ENCODE data around the gene GABRB1. TPM values are rescaled to one million over a fixed set of nuclear protein-coding genes. Genes with fewer than 3 reads are reported as not detected.
"Not testable (repeated sequence)": the region's sequence is repeated elsewhere in the genome, so short reads cannot be mapped to it uniquely, and the experiment has no call there.

GABRB1 gene
- polyA plus RNA-seq, 2 of the 4 experiments (the other 2 are of a cell fraction): not detected

- 0% methylated on average over 2 of the region's 2 CpGs for WGBS (ENCODE audit: missing lambda C conversion rate)
- CTCF ChIA-PET: no interaction called here
- TF ChIP-seq FOSB (CRISPR knock-in tag; IDR thresholded peaks at IDR 0.05) (no peak), JUNB (IDR thresholded peaks at IDR 0.05) (no peak), FOSL2 (IDR thresholded peaks at IDR 0.05) (no peak), FOSL2 (CRISPR knock-in tag; IDR thresholded peaks at IDR 0.05) (0 out of 2 replicates have a peak, but pooled peaks have one; percentile 16), HOXB13 (CRISPR knock-in tag; IDR thresholded peaks at IDR 0.05; ENCODE audit: low read depth) (no peak), NFE2L2 (conservative IDR thresholded peaks at IDR 0.05; ENCODE audit: low read length) (no peak), NPAS2 (CRISPR knock-in tag; IDR thresholded peaks at IDR 0.05; ENCODE audit: borderline replicate concordance) (no peak)
- Histone ChIP-seq H3K4me1 (no peaks in the 10 kb centered on the region), H3K4me2 (no peak overlapping the region), H3K9me3 (no peaks in the 10 kb centered on the region), H3K27ac (no peak overlapping the region), H3K4me3 (no peak overlapping the region)
- POLR2A ChIA-PET: no interaction called here
- FAIRE-seq: no peak
- DNase-seq (ENCODE audit: low read depth in 1 of 2, low spot score in 1 of 2): no peak
- ATAC-seq: no peak
These were observed 256.4 kb downstream of the GABRB1 start for GRCh38 chr4:47287735-47288134.

- Histone ChIP-seq H3K9me3 (no peaks in the 10 kb centered on the region), H3K27ac (no peak overlapping the region), H3K4me1 (no peaks in the 10 kb centered on the region), H3K4me3 (no peak overlapping the region), H3K4me2 (no peak overlapping the region)
- DNase-seq (ENCODE audit: low read depth in 1 of 2, low spot score in 1 of 2): no peak
- ChIA-PET POLR2A (no interaction called here), CTCF (no interaction called here)
- TF ChIP-seq CHD4 (IDR thresholded peaks at IDR 0.05; ENCODE audit: borderline replicate concordance): no peak
- TF ChIP-seq MAFK (IDR thresholded peaks at IDR 0.05; ENCODE audit: partially characterized antibody): peak; percentile 76
- TF ChIP-seq CTCF (IDR thresholded peaks at IDR 0.05): no peak
- no peak for ATAC-seq
- FAIRE-seq: no peak
These were observed 258.4 kb downstream of the GABRB1 start for GRCh38 chr4:47289805-47290204.

GRCh38 chr4:47290873-47291272 lies 259.5 kb downstream of the GABRB1 start:
- CTCF ChIA-PET; FAIRE-seq; POLR2A ChIA-PET; H3K4me1 ChIP-seq; H3K4me3 ChIP-seq; H3K4me2 ChIP-seq; DNase-seq (ENCODE audit: low read depth in 1 of 2, low spot score in 1 of 2); ATAC-seq; H3K9me3 ChIP-seq; H3K27ac ChIP-seq: not testable (repeated sequence)
- 47% methylated on average over 3 of the region's 4 CpGs for WGBS (ENCODE audit: missing lambda C conversion rate)

- ChIA-PET CTCF (no interaction called here), POLR2A (no interaction called here)
- no peak for TF ChIP-seq HEYL (CRISPR knock-in tag; IDR thresholded peaks at IDR 0.05)
- TF ChIP-seq NPAS2 (CRISPR knock-in tag; IDR thresholded peaks at IDR 0.05; ENCODE audit: borderline replicate concordance): no peak
- no peak for TF ChIP-seq REST (IDR thresholded peaks at IDR 0.05)
- no peak for TF ChIP-seq TFCP2L1 (CRISPR knock-in tag; IDR thresholded peaks at IDR 0.05)
- no peak for TF ChIP-seq CHD2 (IDR thresholded peaks at IDR 0.05; ENCODE audit: low read length, partially characterized antibody)
- no peak for TF ChIP-seq CBX8 (IDR thresholded peaks at IDR 0.05)
- TF ChIP-seq ELK1 (IDR thresholded peaks at IDR 0.05; ENCODE audit: low read depth, low read length): no peak
- TF ChIP-seq CTCF (IDR thresholded peaks at IDR 0.05): no peak
- no peak for TF ChIP-seq ZNF302 (CRISPR knock-in tag; IDR thresholded peaks at IDR 0.05)
- TF ChIP-seq RFX5 (IDR thresholded peaks at IDR 0.05): no peak
- TF ChIP-seq NFE2L2 (conservative IDR thresholded peaks at IDR 0.05; ENCODE audit: low read length): no peak
- Histone ChIP-seq H3K27ac (no peak overlapping the region), H3K4me2 (no peak overlapping the region), H3K9me3 (no peaks in the 10 kb centered on the region), H3K4me1 (no peaks in the 10 kb centered on the region), H3K4me3 (no peak overlapping the region)
- ATAC-seq (no peak), DNase-seq (ENCODE audit: low read depth in 1 of 2, low spot score in 1 of 2) (no peak), FAIRE-seq (no peak)
These were observed 277.8 kb downstream of the GABRB1 start for GRCh38 chr4:47309165-47309564.
